Measurements from ENCODE around the gene NOS1AP.

- TF ChIP-seq POLR2A (IDR thresholded peaks at IDR 0.05; ENCODE audit: low read depth, low read length): no peak
- no peak for TF ChIP-seq POLR2AphosphoS5 (IDR thresholded peaks at IDR 0.05; ENCODE audit: low read depth, low read length)
Measured at GRCh38 chr1:162196387-162196786, 126.9 kb downstream of the NOS1AP start.
